Type B pancreatic cell (in vitro differentiated cells): ENCODE measurements around the gene VEZT. TPM values are rescaled to one million over a fixed set of nuclear protein-coding genes. Genes with fewer than 3 reads are reported as not detected.

ENCODE experiments used
- DNase-seq: peaks from one replicate; pipeline ENCODE4 v3.0.0; 2021; ENCODE audit warnings: mixed read lengths; ENCODE audit not compliant: unreplicated experiment; ENCODE audit errors: extremely low spot score
- H3K27ac Mint-ChIP-seq: 2 replicates; pipeline ENCODE4 v1.8.0; 2021; ENCODE audit warnings: mild to moderate bottlenecking, mixed read lengths
- H3K27me3 Mint-ChIP-seq: 2 replicates; pipeline ENCODE4 v1.8.0; 2021; ENCODE audit warnings: mixed read lengths
- H3K36me3 Mint-ChIP-seq: 2 replicates; pipeline ENCODE4 v1.8.0; 2021; ENCODE audit warnings: mixed read lengths
- H3K4me1 Mint-ChIP-seq: one replicate; pipeline ENCODE4 v1.8.0; 2021; ENCODE audit warnings: mixed read lengths; ENCODE audit not compliant: unreplicated experiment
- H3K4me3 Mint-ChIP-seq: 2 replicates; pipeline ENCODE4 v1.8.0; 2021; ENCODE audit warnings: mild to moderate bottlenecking, mixed read lengths
- H3K9me3 Mint-ChIP-seq: 2 replicates; pipeline ENCODE4 v1.8.0; 2021; ENCODE audit warnings: mixed read lengths
- total RNA-seq: library from RNA; stranded (reverse); gene quantifications from 2 replicates; pipeline ENCODE4 v1.2.1, GENCODE V29; 2021; ENCODE audit warnings: low replicate concordance
- TF ChIP-seq, protein P1 (sequence below): fragments of 200-600 bp; sonication (generic); conservative IDR thresholded peaks from 2 replicates; pipeline ENCODE4 v1.5.0; 2021; ENCODE audit warnings: antibody characterized with exemption, mild to moderate bottlenecking

Gene VEZT
- total RNA-seq, 1 donor from 2014 or later, result 69.1 TPM

DNA sequence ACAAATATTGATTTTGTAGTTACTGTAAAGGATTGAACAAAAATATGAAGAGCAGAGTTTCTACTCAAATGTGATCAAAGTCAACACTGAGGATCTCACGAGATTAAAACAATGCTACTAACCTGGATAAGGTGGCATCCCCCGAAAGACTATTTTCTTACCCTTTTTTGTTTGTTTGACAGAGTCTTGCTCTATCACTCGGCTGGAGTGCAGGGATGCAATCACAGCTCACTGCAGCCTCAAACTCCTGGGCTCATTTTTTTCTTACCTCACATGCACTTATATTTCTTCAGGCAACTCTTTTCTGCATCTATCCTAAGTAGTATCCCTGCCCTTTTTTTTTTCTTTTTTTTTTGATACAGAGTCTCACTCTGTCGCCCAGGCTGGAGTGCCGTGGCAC, 109.2 kb downstream of the VEZT start:
- H3K36me3 Mint-ChIP-seq, result peaks cover 3% of the 10 kb centered on the region
- TF ChIP-seq, protein P1, sequence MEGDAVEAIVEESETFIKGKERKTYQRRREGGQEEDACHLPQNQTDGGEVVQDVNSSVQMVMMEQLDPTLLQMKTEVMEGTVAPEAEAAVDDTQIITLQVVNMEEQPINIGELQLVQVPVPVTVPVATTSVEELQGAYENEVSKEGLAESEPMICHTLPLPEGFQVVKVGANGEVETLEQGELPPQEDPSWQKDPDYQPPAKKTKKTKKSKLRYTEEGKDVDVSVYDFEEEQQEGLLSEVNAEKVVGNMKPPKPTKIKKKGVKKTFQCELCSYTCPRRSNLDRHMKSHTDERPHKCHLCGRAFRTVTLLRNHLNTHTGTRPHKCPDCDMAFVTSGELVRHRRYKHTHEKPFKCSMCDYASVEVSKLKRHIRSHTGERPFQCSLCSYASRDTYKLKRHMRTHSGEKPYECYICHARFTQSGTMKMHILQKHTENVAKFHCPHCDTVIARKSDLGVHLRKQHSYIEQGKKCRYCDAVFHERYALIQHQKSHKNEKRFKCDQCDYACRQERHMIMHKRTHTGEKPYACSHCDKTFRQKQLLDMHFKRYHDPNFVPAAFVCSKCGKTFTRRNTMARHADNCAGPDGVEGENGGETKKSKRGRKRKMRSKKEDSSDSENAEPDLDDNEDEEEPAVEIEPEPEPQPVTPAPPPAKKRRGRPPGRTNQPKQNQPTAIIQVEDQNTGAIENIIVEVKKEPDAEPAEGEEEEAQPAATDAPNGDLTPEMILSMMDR, result no peak
- no peak overlapping the region for H3K4me3 Mint-ChIP-seq
- no peak for DNase-seq
- H3K4me1 Mint-ChIP-seq, result peaks cover 13% of the 10 kb centered on the region
- peaks cover 3% of the 10 kb centered on the region for H3K27me3 Mint-ChIP-seq
- peaks cover 4% of the 10 kb centered on the region for H3K9me3 Mint-ChIP-seq
- no peak overlapping the region for H3K27ac Mint-ChIP-seq

DNA sequence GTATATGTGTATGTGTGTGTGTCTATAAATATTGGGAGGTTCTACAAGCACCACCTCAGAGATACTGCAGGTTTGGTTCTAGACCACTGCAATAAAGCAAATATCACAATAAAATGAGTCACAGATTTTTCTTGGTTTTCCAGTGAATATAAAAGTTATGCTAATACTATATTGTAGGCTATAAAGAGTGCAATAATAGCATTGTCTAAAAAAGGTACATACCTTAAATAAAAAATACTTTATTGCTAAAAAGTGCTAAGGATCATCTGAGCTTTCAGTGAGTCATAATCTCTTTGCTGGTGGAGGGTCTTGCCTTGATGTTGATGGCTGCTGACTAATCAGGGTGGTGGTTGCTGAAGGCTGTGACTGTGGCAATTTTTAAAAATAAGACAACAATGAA, 111.1 kb downstream of the VEZT start:
- Mint-ChIP-seq H3K9me3 (no peaks in the 10 kb centered on the region), H3K27me3 (peaks cover 6% of the 10 kb centered on the region), H3K36me3 (no peaks in the 10 kb centered on the region), H3K27ac (no peak overlapping the region), H3K4me3 (no peak overlapping the region), H3K4me1 (no peaks in the 10 kb centered on the region)
- TF ChIP-seq, protein P1, result no peak
- DNase-seq, result no peak

DNA sequence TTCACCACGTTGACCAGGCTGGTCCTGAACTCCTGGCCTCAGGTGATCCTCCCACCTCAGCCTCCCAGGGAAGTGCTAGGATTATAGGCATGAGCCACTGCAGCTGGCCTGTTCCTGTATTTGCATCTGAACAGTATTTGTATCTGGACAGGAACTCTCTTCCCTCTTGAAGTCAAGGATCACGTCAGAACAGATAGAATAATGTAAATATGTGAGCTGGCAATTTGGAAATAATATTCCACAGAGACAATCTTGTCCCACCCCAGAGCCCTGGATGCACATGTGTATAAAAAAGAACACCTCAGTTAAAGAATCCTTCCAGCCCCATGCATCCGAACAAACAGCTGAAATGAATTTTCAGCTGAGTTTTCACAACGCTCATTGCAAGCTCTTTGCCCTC, 118.3 kb downstream of the VEZT start:
- no peak for DNase-seq
- peaks cover 6% of the 10 kb centered on the region for H3K27me3 Mint-ChIP-seq
- peaks cover 2% of the 10 kb centered on the region for H3K9me3 Mint-ChIP-seq
- H3K4me3 Mint-ChIP-seq, result peak overlapping the region; percentile 67
- H3K27ac Mint-ChIP-seq, result peak overlapping the region; percentile 59
- TF ChIP-seq, protein P1, result no peak
- peaks cover 18% of the 10 kb centered on the region for H3K4me1 Mint-ChIP-seq
- no peaks in the 10 kb centered on the region for H3K36me3 Mint-ChIP-seq

DNA sequence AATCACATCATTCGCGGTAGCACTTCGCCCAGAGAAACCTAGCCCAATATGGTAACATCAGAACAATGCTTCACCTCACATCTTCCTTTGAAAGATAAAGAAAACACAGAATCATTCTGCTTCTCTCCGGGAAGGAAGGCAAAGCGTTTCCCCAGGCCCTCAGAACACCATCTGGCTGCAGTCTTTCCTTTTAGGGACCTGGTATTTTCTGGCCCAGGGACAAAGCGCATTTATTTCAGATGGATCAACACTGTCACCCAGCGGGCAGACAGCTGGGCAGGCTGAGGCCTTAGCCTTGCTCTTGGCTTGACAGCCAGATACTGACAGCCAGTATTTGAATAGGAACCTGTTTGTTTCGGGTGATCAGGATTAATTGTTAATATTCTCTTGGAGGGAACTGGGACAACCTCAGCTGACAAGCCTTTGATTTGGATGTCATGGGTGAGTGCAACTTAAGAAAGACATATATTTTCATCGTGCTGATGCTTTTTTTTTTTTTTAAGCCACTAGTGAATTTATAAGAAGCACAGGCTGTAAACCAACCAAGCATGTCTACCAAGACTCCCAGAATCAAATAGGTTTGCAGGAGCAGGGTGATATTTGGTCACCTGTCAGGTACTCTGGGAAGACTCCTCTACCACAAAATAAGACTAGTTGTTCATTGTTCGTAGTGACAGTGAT, 118.9 kb downstream of the VEZT start:
- peaks cover 5% of the 10 kb centered on the region for H3K9me3 Mint-ChIP-seq
- H3K4me3 Mint-ChIP-seq, result peak overlapping the region; percentile 67
- TF ChIP-seq, protein P1, result peak; percentile 84
- DNase-seq, result peak; percentile 73
- H3K36me3 Mint-ChIP-seq, result no peaks in the 10 kb centered on the region
- H3K27me3 Mint-ChIP-seq, result peaks cover 6% of the 10 kb centered on the region
- peak overlapping the region; percentile 59 for H3K27ac Mint-ChIP-seq
- peaks cover 18% of the 10 kb centered on the region for H3K4me1 Mint-ChIP-seq

DNA sequence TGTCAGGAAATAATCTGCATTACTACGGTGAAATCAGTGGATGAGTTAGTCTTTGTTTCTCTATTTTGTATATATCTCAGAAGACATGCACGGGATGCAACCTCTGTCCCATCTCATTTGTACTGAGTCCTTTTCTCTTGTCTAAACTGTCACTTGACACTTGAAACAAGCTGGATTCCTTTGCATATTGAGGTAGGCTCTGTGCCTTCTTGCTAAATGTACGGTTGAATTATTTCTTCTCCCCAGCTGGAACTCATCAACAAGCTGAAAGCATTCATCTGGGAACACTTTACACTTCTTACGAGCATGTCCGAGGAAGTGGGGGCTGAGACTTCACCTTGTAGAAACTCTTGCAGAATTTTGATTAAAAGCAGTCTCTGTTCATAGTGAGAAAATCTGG, 119.5 kb downstream of the VEZT start:
- Mint-ChIP-seq H3K4me1 (peaks cover 18% of the 10 kb centered on the region), H3K4me3 (peak overlapping the region; percentile 67), H3K9me3 (peaks cover 5% of the 10 kb centered on the region), H3K36me3 (no peaks in the 10 kb centered on the region), H3K27me3 (peaks cover 5% of the 10 kb centered on the region), H3K27ac (peak overlapping the region; percentile 59)
- TF ChIP-seq, protein P1, result no peak
- no peak for DNase-seq
